ENCODE results near the gene KCNG4.

KCNG4 gene

GRCh38 chr16:84262939-84263338, 23.1 kb upstream of the KCNG4 start:
- DNase-seq (ENCODE audit: low read depth): no peak

DNA sequence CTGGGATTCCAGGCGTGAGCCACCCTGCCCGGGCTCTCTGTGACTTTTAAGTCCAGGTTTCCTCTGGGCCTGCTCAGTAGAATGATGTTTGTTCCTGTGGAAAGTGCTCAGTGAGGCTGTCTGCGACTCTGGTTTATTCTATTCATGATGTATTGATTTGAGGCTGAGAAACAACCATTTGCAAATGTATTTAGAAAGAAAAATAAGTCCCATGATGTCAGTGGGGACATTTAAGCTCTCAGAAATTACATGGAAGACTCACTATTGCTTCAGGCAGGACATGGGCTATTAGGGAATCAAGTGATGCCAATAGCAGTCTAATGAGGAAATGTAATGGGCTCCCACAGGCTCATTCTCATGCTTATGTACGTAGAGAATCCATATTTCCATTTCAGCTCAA, 22.2 kb upstream of the KCNG4 start:
- DNase-seq (ENCODE audit: low read depth): no peak

GRCh38 chr16:84260766-84261554, 21.1 kb upstream of the KCNG4 start:
- DNase-seq (ENCODE audit: low read depth): no peak

DNA sequence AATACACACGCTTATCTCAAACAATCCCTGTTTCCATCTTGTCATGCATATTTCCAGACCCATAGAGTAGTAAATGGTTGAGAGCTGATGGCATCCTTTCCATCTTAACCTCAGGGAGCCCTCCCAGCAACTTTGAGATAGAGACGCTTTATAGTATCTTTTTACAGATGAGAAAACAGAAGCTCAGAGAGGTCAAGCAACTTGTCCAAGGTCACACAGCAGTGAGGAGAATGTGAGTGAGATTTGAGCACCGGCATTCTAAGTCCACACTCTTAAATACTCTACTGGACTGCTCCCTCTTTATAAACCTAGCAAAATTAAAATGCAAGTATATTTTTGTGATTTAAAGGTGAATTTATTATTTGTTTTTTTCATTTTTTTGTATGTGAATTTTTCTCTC, 19.9 kb upstream of the KCNG4 start:
- no peak for DNase-seq (ENCODE audit: low read depth)

DNA sequence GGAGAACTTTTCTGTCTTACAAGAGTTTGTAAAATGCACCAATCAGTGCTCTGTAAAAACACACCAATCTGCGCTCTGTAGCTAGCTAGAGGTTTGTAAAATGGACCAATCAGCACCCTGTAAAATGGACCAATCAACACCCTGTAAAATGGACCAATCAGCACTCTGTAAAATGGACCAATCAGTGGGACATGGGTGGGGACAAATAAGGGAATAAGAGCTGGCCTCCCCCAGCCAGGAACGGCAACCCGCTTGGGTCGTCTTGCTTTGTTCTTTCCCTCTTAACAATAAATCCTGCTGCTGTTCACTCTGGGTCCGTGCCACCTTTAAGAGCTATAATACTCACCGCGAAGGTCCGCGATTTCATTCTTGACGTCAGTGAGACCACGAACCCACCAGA, 18.5 kb upstream of the KCNG4 start:
- no peak for DNase-seq (ENCODE audit: low read depth)

DNA sequence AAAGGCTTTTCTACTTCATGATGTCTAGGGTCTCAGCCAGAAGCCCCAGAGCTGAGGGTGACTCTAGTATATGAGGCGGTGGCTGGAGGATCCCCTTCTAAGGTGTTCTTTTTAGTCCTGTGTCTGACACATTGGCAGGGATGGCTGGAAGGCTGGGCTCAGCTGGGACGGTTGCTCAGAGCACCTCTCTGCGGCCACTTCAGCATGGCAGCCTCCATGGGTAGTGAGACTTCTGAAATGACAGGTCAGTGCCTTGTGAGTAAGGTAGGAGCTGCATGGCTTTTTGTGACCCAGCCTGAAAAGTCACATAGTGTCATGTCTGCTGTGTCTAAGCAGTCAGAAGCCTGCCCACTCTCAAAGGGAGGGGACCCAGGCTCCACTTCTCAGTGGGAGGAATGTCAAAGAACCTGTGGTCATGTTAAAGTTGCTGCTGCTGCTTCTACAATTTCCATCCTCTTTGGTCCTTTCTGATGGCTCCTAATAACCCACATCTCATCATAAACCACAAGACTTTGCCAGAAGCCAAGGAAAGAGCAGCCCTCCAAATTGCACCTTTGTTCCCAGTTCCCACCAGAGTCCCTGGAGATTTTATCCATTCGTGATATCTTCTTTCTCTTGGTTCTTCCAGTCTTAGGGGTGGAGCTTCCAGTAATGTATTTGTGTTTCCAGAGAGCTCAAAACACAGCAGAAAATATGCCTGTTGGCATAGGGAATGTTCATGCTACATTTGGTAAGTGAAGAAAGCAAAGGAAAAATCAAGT, 15.4 kb upstream of the KCNG4 start:
- DNase-seq (ENCODE audit: low read depth): no peak

DNA sequence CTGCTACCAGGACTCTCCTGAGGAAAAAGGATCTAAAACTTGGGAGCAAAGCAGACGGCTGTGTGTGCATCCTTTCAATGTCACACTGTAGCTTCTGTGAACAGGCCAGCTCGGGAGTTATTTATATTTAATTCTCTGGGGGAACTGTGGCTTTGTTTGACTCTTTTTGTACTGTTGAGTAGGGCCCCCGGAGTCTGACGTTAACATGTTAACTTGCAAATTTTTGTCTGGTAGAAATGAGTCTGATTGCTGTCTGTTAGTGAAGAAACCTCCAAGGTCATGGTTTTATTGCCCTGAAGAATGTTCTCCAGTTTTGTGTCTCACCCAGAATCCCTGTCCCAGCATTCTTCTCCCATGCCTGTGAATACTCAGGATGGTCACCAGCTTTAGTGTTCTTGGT, 14.2 kb upstream of the KCNG4 start:
- DNase-seq (ENCODE audit: low read depth): no peak

DNA sequence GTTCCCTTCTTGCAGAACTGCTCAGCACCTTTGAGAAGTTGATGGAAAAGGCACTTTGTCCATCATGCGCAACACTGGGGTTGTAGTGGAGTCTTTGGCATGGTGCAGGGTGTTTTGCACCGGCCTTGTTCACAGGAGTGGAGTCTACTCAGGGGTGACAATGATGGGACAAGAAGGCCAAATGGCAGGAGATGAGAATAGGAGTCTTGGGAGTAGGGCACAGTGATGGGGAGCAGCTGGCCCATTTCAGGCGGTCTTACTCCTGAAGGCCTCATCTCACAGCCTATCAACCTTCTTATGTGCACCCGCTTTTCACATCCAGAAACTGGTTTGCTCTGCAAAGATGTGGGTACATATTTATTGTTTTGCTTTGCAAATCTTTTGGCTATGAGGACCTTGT, 13.4 kb upstream of the KCNG4 start:
- no peak for DNase-seq (ENCODE audit: low read depth)

- no peak for DNase-seq (ENCODE audit: low read depth)
These were observed 12.4 kb upstream of the KCNG4 start for GRCh38 chr16:84252184-84252583.

GRCh38 chr16:84247844-84248243, 8.0 kb upstream of the KCNG4 start:
- DNase-seq (ENCODE audit: low read depth): peak; percentile 28

GRCh38 chr16:84247331-84247730, 7.5 kb upstream of the KCNG4 start:
- no peak for DNase-seq (ENCODE audit: low read depth)

DNA sequence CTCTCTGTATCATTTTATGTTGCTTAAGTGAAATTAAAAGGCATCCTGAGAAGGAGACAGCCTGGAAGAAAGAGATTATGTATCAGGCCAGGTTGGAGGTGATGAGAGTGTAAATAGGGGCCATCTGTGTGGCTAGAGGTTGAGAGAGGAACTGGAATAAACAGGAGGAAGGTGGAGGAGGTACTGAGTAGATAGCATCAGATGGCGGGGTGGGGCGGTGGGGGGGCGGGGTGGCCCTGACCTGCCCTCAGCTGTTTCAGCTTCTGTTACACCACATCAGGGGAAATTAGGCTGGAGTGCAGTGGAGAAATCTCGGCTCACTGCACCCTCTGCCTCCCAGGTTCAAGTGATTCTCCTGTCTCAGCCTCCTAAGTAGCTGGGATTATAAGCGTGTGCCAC, 6.9 kb upstream of the KCNG4 start:
- DNase-seq (ENCODE audit: low read depth): no peak

DNA sequence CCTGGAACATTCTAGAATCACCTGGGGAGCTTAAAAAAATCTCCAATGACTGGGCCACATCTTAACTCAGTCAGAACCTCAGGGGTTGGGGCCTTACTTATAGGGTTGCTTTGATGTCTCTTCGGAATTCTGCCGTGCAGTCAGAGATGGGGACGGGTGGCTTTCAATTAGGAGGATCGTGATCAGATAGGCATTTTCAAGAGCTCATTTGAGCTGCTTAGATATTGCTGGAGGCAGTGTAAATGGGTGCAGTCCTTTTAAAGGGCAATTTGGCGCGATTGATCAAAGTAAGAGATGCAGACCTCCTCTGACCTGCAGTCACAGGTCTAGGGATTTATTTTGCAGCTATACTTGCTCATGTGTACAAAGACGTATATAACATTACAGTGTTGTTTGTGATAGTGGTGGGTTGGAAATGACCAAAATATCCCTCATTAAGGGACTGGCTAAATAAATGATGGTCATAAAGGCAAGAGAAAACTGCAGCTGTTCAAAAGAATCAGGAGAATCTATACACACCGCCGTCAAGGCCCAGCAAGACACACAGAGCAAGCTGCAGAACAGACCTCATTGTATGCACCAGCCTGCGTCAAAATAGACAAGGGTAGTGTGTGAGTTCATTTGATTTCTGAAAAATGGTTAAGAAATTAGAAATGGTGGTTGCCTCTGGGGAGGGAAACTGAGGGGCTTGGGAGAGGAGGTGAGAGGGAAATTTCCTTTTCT, 6.3 kb upstream of the KCNG4 start:
- no peak for DNase-seq (ENCODE audit: low read depth)

- no peak for DNase-seq (ENCODE audit: low read depth)
These were observed 4.9 kb upstream of the KCNG4 start for GRCh38 chr16:84244728-84245127.

- no peak for DNase-seq (ENCODE audit: low read depth)
These were observed 3.9 kb upstream of the KCNG4 start for GRCh38 chr16:84243732-84244131.

DNA sequence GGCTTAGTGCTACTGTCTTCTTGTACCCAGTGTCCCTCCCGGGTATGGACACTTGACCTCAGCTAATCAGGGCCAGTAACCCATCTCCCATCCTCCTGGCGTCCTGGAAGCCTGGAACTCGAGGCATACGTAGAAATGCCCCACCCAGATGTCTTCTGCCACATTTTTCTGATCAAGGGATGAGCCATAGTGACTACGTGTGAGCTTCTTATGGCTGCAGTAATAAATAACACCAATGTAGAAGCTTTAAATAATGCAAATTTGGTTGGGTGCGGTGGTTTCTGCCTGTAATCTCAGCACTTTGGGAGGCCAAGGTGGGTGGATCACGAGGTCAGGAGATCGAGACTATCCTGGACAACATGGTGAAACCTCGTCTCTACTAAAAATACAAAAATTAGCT, 3.0 kb upstream of the KCNG4 start:
- no peak for DNase-seq (ENCODE audit: low read depth)

DNA sequence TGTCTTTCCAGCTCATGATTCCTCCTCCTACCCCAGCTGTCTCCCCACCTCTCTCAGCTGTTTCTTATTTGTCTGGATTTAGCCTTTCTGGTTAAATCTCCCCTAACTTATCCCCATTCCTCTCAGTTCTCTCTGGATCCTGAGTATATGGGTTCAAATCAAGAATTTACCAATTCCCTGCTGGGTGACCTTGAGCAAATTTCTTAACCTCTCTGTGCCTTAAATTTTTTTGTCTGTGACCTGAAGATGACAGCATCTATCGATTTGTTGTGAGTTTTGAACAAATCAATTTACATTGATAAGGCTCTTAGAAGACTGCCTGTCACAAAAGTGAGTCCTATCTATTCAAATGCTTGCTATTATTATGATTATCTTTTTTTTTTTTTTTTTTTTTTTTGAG, 2.0 kb upstream of the KCNG4 start:
- DNase-seq (ENCODE audit: low read depth): no peak

GRCh38 chr16:84240455-84240854, 643 bp upstream of the KCNG4 start:
- no peak for DNase-seq (ENCODE audit: low read depth)

DNA sequence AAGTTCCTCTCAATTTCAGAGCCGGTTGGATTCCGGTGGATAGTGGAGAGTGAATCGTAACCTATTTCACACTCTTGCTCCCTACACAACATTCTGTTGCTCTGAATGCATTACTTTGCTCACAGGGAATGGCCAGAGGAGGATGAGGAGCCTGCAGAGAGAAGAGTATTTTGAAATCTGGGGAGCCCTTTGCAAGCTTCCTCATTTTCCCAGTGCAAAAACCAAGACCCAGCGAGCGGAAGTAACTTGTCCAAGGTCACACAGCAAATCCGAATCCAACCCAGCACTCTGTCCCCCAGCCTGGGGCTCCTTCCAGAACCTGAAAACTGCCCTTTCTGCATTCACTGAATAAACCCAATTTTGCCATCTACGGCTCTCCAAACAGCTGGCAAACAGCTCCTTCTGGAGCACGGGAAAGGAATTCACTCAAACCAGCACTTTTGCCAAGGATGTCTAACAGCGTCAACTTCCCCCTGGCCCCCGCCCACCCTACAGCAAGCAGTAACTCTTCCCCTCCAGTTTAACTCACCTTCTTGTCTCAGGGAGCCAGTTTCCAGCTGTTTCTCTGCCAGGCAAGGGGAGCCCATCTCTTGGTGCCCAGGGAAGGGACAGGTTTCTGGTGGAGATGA, 557 bp downstream of the KCNG4 start:
- DNase-seq (ENCODE audit: low read depth): no peak

DNA sequence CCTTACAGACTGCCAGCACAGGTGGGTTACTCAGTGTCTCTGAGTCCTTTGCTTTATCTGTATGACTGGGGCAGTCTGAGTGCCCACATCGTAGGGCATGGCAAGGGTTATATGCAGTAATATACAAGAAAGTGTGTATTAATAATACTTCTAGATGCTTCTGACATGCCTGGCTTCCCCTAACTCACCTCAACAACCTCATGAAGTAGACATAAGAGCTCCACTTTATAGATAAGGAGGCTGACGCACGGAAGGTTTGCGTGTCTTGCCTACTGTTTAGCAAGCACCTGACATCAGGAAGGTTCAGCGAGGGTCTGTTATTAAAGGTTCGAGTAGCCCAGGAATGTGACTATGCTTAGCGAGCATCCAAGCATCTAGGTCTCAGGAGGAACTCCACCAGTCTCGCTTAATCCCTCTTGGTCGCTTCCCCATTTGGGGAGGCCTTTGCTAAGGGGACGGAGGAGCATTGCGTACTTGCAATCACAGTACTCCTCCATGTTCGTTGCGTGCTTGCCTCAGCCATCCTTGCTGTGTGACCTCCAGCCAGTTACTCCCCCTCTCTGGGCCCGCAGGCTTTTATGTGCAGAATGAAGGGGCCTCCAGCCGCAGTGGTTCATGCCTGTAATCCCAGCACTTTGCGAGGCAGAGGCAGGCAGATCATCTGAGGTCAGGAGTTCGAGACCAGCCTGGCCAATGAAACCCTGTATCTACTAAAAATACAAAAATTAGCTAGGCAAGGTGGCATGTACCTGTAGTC, 1.6 kb downstream of the KCNG4 start:
- DNase-seq (ENCODE audit: low read depth): no peak

DNA sequence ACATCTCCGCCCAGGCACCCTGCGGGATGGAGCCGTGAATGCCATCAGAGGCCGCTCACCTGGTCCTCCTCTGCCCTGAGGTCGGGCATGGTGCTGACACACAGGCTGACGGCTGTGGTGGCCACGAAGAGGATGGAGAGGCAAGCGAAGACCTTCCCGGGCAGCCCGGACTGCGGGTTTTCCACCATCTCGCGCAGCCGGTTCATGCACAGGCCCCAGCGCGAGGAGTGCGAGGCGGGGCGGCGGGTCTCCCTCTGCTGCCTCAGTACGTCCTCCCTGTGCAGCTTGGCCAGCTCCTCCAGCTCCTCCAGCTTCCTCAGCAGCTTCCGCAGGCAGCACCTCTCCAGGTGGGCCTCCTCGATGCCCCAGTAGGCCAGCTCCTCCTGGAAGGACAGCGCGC, 3.1 kb downstream of the KCNG4 start:
- DNase-seq (ENCODE audit: low read depth): no peak

Measured in HS-5 (cell line).